K562 (cell line): ENCODE results near the gene PRSS1. TPM values are rescaled to one million over a fixed set of nuclear protein-coding genes. Genes with fewer than 3 reads are reported as not detected.

Experiments used
- ASH1L ChIP-seq: fragments of 450-650 bp; IDR thresholded peaks from 2 replicates; pipeline ENCODE4 v1.6.1; 2018; ENCODE audit warnings: borderline replicate concordance, mild to moderate bottlenecking, low read depth; ENCODE audit not compliant: partially characterized antibody
- CBX5 ChIP-seq: IDR thresholded peaks from 2 replicates; pipeline ENCODE4 v1.6.1; 2014; ENCODE audit warnings: low read depth, borderline replicate concordance
- CHD1 ChIP-seq: fragments of 200-600 bp; sonication (generic); IDR thresholded peaks from one replicate; pipeline ENCODE4 v1.6.1; 2012; ENCODE audit warnings: mild to moderate bottlenecking, moderate library complexity, low read length, inconsistent platforms
- FOXP4 ChIP-seq: sonication (generic); formaldehyde crosslinking; IDR thresholded peaks from 2 replicates; pipeline ENCODE4 v1.8.0; 2022; ENCODE audit warnings: mild to moderate bottlenecking, missing genetic modification reagents, borderline replicate concordance
- IRF1 ChIP-seq: sonication (generic); formaldehyde crosslinking; IDR thresholded peaks from 2 replicates; pipeline ENCODE4 v1.8.0; 2022; ENCODE audit warnings: missing genetic modification reagents, mild to moderate bottlenecking, borderline replicate concordance
- KAT7 ChIP-seq: sonication (generic); formaldehyde crosslinking; IDR thresholded peaks from 2 replicates; pipeline ENCODE4 v1.8.0; 2022; ENCODE audit warnings: missing genetic modification reagents, mild to moderate bottlenecking, borderline replicate concordance
- MAZ ChIP-seq, 2 experiments: fragments of 450-650 bp in 1 of 2; sonication (generic) in 1 of 2; formaldehyde crosslinking; IDR thresholded peaks in 1 of 2; conservative IDR thresholded peaks in 1 of 2; 2 replicates each; pipeline versions ENCODE4 v1.4.0 to v1.5.0; 2020; ENCODE audit warnings: mild to moderate bottlenecking in 1 of 2, missing genetic modification reagents in 1 of 2
- MXI1 ChIP-seq: IDR thresholded peaks from 2 replicates; pipeline ENCODE4 v1.6.1; 2011; ENCODE audit warnings: low read depth, mild to moderate bottlenecking, improper control_type of control experiment, low read length
- NFXL1 ChIP-seq: fragments of 450-650 bp; formaldehyde crosslinking; IDR thresholded peaks from 2 replicates; pipeline ENCODE4 v1.4.0; 2021; ENCODE audit warnings: mild to moderate bottlenecking
- PHF20 ChIP-seq: fragments of 450-650 bp; IDR thresholded peaks from 2 replicates; pipeline ENCODE4 v1.6.1; 2018; ENCODE audit not compliant: partially characterized antibody
- RBM34 ChIP-seq: fragments of 200-400 bp; formaldehyde crosslinking; IDR thresholded peaks from 2 replicates; pipeline ENCODE4 v1.6.1; 2018; ENCODE audit warnings: low read length, borderline replicate concordance; ENCODE audit not compliant: insufficient read depth
- RERE ChIP-seq: sonication (generic); formaldehyde crosslinking; IDR thresholded peaks from 2 replicates; pipeline ENCODE4 v1.8.0; 2023; ENCODE audit warnings: missing genetic modification reagents, mild to moderate bottlenecking, borderline replicate concordance
- TCF15 ChIP-seq: fragments of 250-450 bp; sonication (Bioruptor Pico); IDR thresholded peaks from 2 replicates; pipeline ENCODE4 v1.8.0; 2022; ENCODE audit warnings: moderate library complexity, mild to moderate bottlenecking, inconsistent platforms
- XRCC4 ChIP-seq: IDR thresholded peaks from one replicate; pipeline ENCODE4 v1.6.1; 2011; ENCODE audit not compliant: insufficient read depth, insufficient read length; ENCODE audit errors: extremely low read depth
- ZNF197 ChIP-seq: fragments of 200-800 bp; sonication (Bioruptor generic); IDR thresholded peaks from 2 replicates; pipeline ENCODE4 v1.6.1; 2016; ENCODE audit warnings: low read depth, missing genetic modification characterization, missing compliant biosample characterization
- ZNF263 ChIP-seq: sonication (generic); formaldehyde crosslinking; IDR thresholded peaks from 2 replicates; pipeline ENCODE4 v1.8.0; 2022; ENCODE audit warnings: mild to moderate bottlenecking, missing genetic modification reagents, borderline replicate concordance
- polyA plus RNA-seq, 8 experiments: library from polyadenylated mRNA; depleted of rRNA in 4 of 8; stranded (reverse) in 5 of 8; unstranded in 3 of 8; fragments of >200 nt; fragmentation: Nextera tagmentation in 2 of 8; fragmentation: Illumina TruSeq in 1 of 8; extraction: Ambion mirVana in 2 of 8; extraction: Trizol in 1 of 8; gene quantifications; 2 replicates each; pipeline versions ENCODE4 v1.2.1 to v1.2.3, GENCODE V29; 2011 to 2014; ENCODE audit warnings: inconsistent platforms in 1 of 8, missing spikeins in 1 of 8
- total RNA-seq, 7 experiments: library from RNA; depleted of rRNA in 6 of 7; stranded (reverse); fragments of >200 nt in 6 of 7; fragmentation: Illumina TruSeq in 2 of 7; extraction: Trizol in 2 of 7; gene quantifications; 2 replicates each; pipeline versions ENCODE4 v1.2.1 to v1.2.3, GENCODE V29; 2011 to 2021; ENCODE audit warnings: low replicate concordance in 1 of 7

Gene PRSS1
- total and polyA plus RNA-seq, 9 of the 15 experiments (the other 6 are each of a cell fraction or from before 2014, with no cell fraction given) = 0.07 to 6.6 (median 0.20) TPM; not detected in 6

GRCh38 chr7:142782922-142783900, 33.9 kb downstream of the PRSS1 start (continued):
- TF ChIP-seq FOXP4 (CRISPR knock-in tag) = peak; percentile 77; the same call in 1 of the 2 replicates
- no peak for TF ChIP-seq XRCC4
- no peak for TF ChIP-seq IRF1
- TF ChIP-seq TCF15 = 0 out of 2 replicates have a peak, but pooled peaks have one; percentile 25
- no peak for TF ChIP-seq CHD1
- no peak for TF ChIP-seq RERE
- TF ChIP-seq CBX5 = peak; percentile 76; the same call in 1 of the 2 replicates
- TF ChIP-seq PHF20 = no peak
- no peak for TF ChIP-seq MXI1
- TF ChIP-seq MAZ (CRISPR knock-in tag; conservative IDR thresholded peaks at IDR 0.05 in 1 of 2, IDR thresholded peaks at IDR 0.05 in 1 of 2) = peak; percentile 53 to 92; a peak in 3 of 4 replicates
- no peak for TF ChIP-seq KAT7
- TF ChIP-seq ZNF263 (CRISPR knock-in tag) = peak; percentile 13; the same call in 1 of the 2 replicates
- TF ChIP-seq NFXL1 (CRISPR knock-in tag) = no peak
- TF ChIP-seq ZNF197 = no peak
- peak; percentile 26 for TF ChIP-seq ASH1L
- no peak for TF ChIP-seq RBM34
